WTC11 (cell line): ENCODE measurements around the gene ADIG. TPM values are rescaled to one million over a fixed set of nuclear protein-coding genes. Genes with fewer than 3 reads are reported as not detected.
A peak's percentile ranks its signal among the peaks of the same experiment; 100 is the strongest.

ENCODE experiments used
- ATAC-seq: fragments of 200-7000 bp; cut with Tn5 transposase; 2 replicates; pipeline ENCODE4 v1.10.0; 2021; ENCODE audit warnings: mild to moderate bottlenecking, moderate library complexity
- CTCF ChIA-PET: fragments of 300-600 bp; sonication (Branson Sonifier 250); formaldehyde crosslinking; loops from one replicate; lab custom pipeline; 2021; ENCODE audit warnings: antibody characterized with exemption; lab: Charles Lee
- POLR2A ChIA-PET: fragments of 350-600 bp; sonication (Branson Sonifier 250); formaldehyde crosslinking; loops from one replicate; lab custom pipeline; 2021; ENCODE audit warnings: antibody characterized with exemption; lab: Charles Lee
- DNase-seq: peaks from one replicate; pipeline ENCODE4 v3.0.0; 2021; ENCODE audit warnings: low spot score
- H3K27ac Mint-ChIP-seq: 2 replicates; pipeline ENCODE4 v1.8.0; 2021; ENCODE audit warnings: mixed read lengths
- H3K27me3 Mint-ChIP-seq: 2 replicates; pipeline ENCODE4 v1.8.0; 2021; ENCODE audit warnings: low read depth, mild to moderate bottlenecking, moderate library complexity, mixed read lengths
- H3K36me3 Mint-ChIP-seq: 2 replicates; pipeline ENCODE4 v1.8.0; 2021; ENCODE audit warnings: mixed read lengths
- H3K4me1 Mint-ChIP-seq: 2 replicates; pipeline ENCODE4 v1.8.0; 2022; ENCODE audit warnings: mixed read lengths
- H3K4me3 Mint-ChIP-seq: 2 replicates; pipeline ENCODE4 v1.8.0; 2021; ENCODE audit warnings: mild to moderate bottlenecking, moderate library complexity, mixed read lengths
- H3K9me3 Mint-ChIP-seq: 2 replicates; pipeline ENCODE4 v1.8.0; 2021; ENCODE audit warnings: mixed read lengths
- ATF1 ChIP-seq: sonication (generic); formaldehyde crosslinking; IDR thresholded peaks from 2 replicates; pipeline ENCODE4 v1.8.1; 2023; ENCODE audit warnings: mild to moderate bottlenecking, moderate library complexity, missing genetic modification reagents
- ATF2 ChIP-seq: sonication (generic); formaldehyde crosslinking; IDR thresholded peaks from 2 replicates; pipeline ENCODE4 v1.8.1; 2022; ENCODE audit warnings: low read depth, missing genetic modification reagents, borderline replicate concordance
- ESRRA ChIP-seq: sonication (generic); formaldehyde crosslinking; IDR thresholded peaks from 2 replicates; pipeline ENCODE4 v1.8.1; 2022; ENCODE audit warnings: mild to moderate bottlenecking, missing genetic modification reagents, borderline replicate concordance
- GABPB1 ChIP-seq: sonication (generic); formaldehyde crosslinking; IDR thresholded peaks from 2 replicates; pipeline ENCODE4 v1.8.1; 2023; ENCODE audit warnings: mild to moderate bottlenecking, missing genetic modification reagents
- HMGA2 ChIP-seq: fragments of 250-450 bp; sonication (Bioruptor Pico); IDR thresholded peaks from 2 replicates; pipeline ENCODE4 v1.4.0; 2021; ENCODE audit warnings: mild to moderate bottlenecking, moderate library complexity
- IRF1 ChIP-seq: sonication (generic); formaldehyde crosslinking; IDR thresholded peaks from 2 replicates; pipeline ENCODE4 v1.8.0; 2023; ENCODE audit warnings: missing genetic modification reagents
- JUN ChIP-seq: sonication (generic); formaldehyde crosslinking; IDR thresholded peaks from 2 replicates; pipeline ENCODE4 v1.8.0; 2023; ENCODE audit warnings: mild to moderate bottlenecking, missing genetic modification reagents
- NR2C2 ChIP-seq: sonication (generic); formaldehyde crosslinking; IDR thresholded peaks from 2 replicates; pipeline ENCODE4 v1.8.0; 2022; ENCODE audit warnings: mild to moderate bottlenecking, missing genetic modification reagents
- RORB ChIP-seq: fragments of 250-450 bp; sonication (Bioruptor Pico); IDR thresholded peaks from 2 replicates; pipeline ENCODE4 v1.9.0; 2021; ENCODE audit warnings: mild to moderate bottlenecking
- SMAD4 ChIP-seq: sonication (generic); formaldehyde crosslinking; IDR thresholded peaks from 2 replicates; pipeline ENCODE4 v1.8.0; 2022; ENCODE audit warnings: mild to moderate bottlenecking, missing genetic modification reagents
- TP53 ChIP-seq: sonication (generic); formaldehyde crosslinking; IDR thresholded peaks from 2 replicates; pipeline ENCODE4 v1.8.1; 2023; ENCODE audit warnings: mild to moderate bottlenecking, missing genetic modification reagents
- ZBTB21 ChIP-seq: sonication (generic); formaldehyde crosslinking; IDR thresholded peaks from 2 replicates; pipeline ENCODE4 v1.8.1; 2023; ENCODE audit warnings: mild to moderate bottlenecking, missing genetic modification reagents, borderline replicate concordance
- ZBTB43 ChIP-seq: sonication (generic); formaldehyde crosslinking; IDR thresholded peaks from 2 replicates; pipeline ENCODE4 v1.8.1; 2023; ENCODE audit warnings: mild to moderate bottlenecking, missing genetic modification reagents
- ZNF121 ChIP-seq: sonication (generic); formaldehyde crosslinking; IDR thresholded peaks from 2 replicates; pipeline ENCODE4 v1.8.0; 2023; ENCODE audit warnings: missing genetic modification reagents
- ZNF396 ChIP-seq: fragments of 250-450 bp; sonication (Bioruptor Pico); IDR thresholded peaks from 2 replicates; pipeline ENCODE4 v1.8.0; 2021; ENCODE audit warnings: mild to moderate bottlenecking, moderate library complexity, borderline replicate concordance
- ZNF532 ChIP-seq: fragments of 250-450 bp; sonication (Bioruptor Pico); IDR thresholded peaks from 2 replicates; pipeline ENCODE4 v1.9.0; 2021; ENCODE audit warnings: mild to moderate bottlenecking, borderline replicate concordance
- total RNA-seq: library from RNA; stranded (reverse); gene quantifications from 3 replicates; pipeline ENCODE4 v1.2.3, GENCODE V29; 2021
- TF ChIP-seq, protein P1 (sequence below): sonication (generic); formaldehyde crosslinking; IDR thresholded peaks from 2 replicates; pipeline ENCODE4 v1.8.0; 2023; ENCODE audit warnings: mild to moderate bottlenecking, missing genetic modification reagents
- TF ChIP-seq, protein P2 (sequence below): sonication (generic); formaldehyde crosslinking; IDR thresholded peaks from 2 replicates; pipeline ENCODE4 v1.8.1; 2022; ENCODE audit warnings: missing genetic modification reagents, borderline replicate concordance
- TF ChIP-seq, protein P3 (sequence below): sonication (generic); formaldehyde crosslinking; IDR thresholded peaks from 2 replicates; pipeline ENCODE4 v1.8.1; 2022; ENCODE audit warnings: low read depth, mild to moderate bottlenecking, moderate library complexity, missing genetic modification reagents, borderline replicate concordance

The ADIG gene
- total RNA-seq, 1 experiment from 2014 or later = not detected

GRCh38 chr20:38629979-38630378 is 49.0 kb downstream of the ADIG start:
- Mint-ChIP-seq H3K4me3 (no peak overlapping the region), H3K4me1 (peaks cover 23% of the 10 kb centered on the region), H3K36me3 (no peaks in the 10 kb centered on the region), H3K27me3 (peaks cover 11% of the 10 kb centered on the region), H3K27ac (no peak overlapping the region), H3K9me3 (no peaks in the 10 kb centered on the region)
- TF ChIP-seq, protein P1, sequence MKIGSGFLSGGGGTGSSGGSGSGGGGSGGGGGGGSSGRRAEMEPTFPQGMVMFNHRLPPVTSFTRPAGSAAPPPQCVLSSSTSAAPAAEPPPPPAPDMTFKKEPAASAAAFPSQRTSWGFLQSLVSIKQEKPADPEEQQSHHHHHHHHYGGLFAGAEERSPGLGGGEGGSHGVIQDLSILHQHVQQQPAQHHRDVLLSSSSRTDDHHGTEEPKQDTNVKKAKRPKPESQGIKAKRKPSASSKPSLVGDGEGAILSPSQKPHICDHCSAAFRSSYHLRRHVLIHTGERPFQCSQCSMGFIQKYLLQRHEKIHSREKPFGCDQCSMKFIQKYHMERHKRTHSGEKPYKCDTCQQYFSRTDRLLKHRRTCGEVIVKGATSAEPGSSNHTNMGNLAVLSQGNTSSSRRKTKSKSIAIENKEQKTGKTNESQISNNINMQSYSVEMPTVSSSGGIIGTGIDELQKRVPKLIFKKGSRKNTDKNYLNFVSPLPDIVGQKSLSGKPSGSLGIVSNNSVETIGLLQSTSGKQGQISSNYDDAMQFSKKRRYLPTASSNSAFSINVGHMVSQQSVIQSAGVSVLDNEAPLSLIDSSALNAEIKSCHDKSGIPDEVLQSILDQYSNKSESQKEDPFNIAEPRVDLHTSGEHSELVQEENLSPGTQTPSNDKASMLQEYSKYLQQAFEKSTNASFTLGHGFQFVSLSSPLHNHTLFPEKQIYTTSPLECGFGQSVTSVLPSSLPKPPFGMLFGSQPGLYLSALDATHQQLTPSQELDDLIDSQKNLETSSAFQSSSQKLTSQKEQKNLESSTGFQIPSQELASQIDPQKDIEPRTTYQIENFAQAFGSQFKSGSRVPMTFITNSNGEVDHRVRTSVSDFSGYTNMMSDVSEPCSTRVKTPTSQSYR (CRISPR knock-in tag) = no peak
- TF ChIP-seq NR2C2 (CRISPR knock-in tag) (no peak), IRF1 (CRISPR knock-in tag) (no peak), TP53 (CRISPR knock-in tag) (no peak), ZNF396 (CRISPR knock-in tag) (no peak), SMAD4 (CRISPR knock-in tag) (no peak), ATF1 (no peak), ATF2 (CRISPR knock-in tag) (no peak), ZBTB21 (CRISPR knock-in tag) (no peak), RORB (CRISPR knock-in tag) (no peak), ZBTB43 (CRISPR knock-in tag) (no peak), ZNF121 (CRISPR knock-in tag) (no peak)
- TF ChIP-seq, protein P2, sequence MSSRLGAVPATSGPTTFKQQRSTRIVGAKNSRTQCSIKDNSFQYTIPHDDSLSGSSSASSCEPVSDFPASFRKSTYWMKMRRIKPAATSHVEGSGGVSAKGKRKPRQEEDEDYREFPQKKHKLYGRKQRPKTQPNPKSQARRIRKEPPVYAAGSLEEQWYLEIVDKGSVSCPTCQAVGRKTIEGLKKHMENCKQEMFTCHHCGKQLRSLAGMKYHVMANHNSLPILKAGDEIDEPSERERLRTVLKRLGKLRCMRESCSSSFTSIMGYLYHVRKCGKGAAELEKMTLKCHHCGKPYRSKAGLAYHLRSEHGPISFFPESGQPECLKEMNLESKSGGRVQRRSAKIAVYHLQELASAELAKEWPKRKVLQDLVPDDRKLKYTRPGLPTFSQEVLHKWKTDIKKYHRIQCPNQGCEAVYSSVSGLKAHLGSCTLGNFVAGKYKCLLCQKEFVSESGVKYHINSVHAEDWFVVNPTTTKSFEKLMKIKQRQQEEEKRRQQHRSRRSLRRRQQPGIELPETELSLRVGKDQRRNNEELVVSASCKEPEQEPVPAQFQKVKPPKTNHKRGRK = no peak
- ChIA-PET CTCF (interaction anchor here (0.9 to 2.1 kb wide), 5 partner anchors 23 to 325 kb away, joined by 3 to 9 read pairs (median 4); partner anchors contain the start of genes RALGAPB and SLC32A1), POLR2A (no interaction called here)
- ATAC-seq (no peak), DNase-seq (no peak)

GRCh38 chr20:38630727-38631126 is 49.7 kb downstream of the ADIG start:
- ChIA-PET CTCF (interaction anchor here (0.7 to 4.3 kb wide), 2 partner anchors 62 to 95 kb away, joined by 3 to 29 read pairs; partner anchors contain the start of gene SLC32A1), POLR2A (no interaction called here)
- DNase-seq (no peak), ATAC-seq (no peak)
- Mint-ChIP-seq H3K9me3 (no peaks in the 10 kb centered on the region), H3K36me3 (no peaks in the 10 kb centered on the region), H3K4me1 (peaks cover 23% of the 10 kb centered on the region), H3K4me3 (no peak overlapping the region), H3K27me3 (peaks cover 11% of the 10 kb centered on the region), H3K27ac (no peak overlapping the region)
- TF ChIP-seq JUN (CRISPR knock-in tag) (no peak), ESRRA (CRISPR knock-in tag) (no peak), HMGA2 (no peak), ZNF532 (CRISPR knock-in tag) (no peak), GABPB1 (peak; percentile 70)
- TF ChIP-seq, protein P3, sequence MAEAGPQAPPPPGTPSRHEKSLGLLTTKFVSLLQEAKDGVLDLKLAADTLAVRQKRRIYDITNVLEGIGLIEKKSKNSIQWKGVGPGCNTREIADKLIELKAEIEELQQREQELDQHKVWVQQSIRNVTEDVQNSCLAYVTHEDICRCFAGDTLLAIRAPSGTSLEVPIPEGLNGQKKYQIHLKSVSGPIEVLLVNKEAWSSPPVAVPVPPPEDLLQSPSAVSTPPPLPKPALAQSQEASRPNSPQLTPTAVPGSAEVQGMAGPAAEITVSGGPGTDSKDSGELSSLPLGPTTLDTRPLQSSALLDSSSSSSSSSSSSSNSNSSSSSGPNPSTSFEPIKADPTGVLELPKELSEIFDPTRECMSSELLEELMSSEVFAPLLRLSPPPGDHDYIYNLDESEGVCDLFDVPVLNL (CRISPR knock-in tag) = no peak
